Measurements from ENCODE around the gene REEP6. TPM values are rescaled to one million over a fixed set of nuclear protein-coding genes. Genes with fewer than 3 reads are reported as not detected.

Gene REEP6
- total and polyA plus RNA-seq, 11 donors, result 1.9 to 6.0 (median 3.6) TPM

- no peak overlapping the region for H3K27ac ChIP-seq
- 31 to 38% (median 36%) methylated on average over 29 to 39 of the region's 39 CpGs for WGBS, 4 donors
- no peak for ATAC-seq
- H3K36me3 ChIP-seq, result no peaks in the 10 kb centered on the region
- H3K4me3 ChIP-seq, result no peak overlapping the region
- H3K27me3 ChIP-seq, result peaks cover 65 to 100% (median 91%) of the 10 kb centered on the region in 9 donors
- peak in 1 of 5 donors; percentile 48 for DNase-seq
- TF ChIP-seq CTCF (IDR thresholded peaks at IDR 0.05) (no peak), POLR2A (IDR thresholded peaks at IDR 0.05) (no peak)
- H3K4me1 ChIP-seq, result peaks cover 0 to 52% (median 20%) of the 10 kb centered on the region in 12 donors
- intact Hi-C loops (cut with DNase I), result loop anchor here in 1 of 10 donors (10.0 kb wide), 1 partner anchor 137 kb away; no protein-coding TSS in a partner anchor
- H3K9me3 ChIP-seq, result no peaks in the 10 kb centered on the region
Measured at GRCh38 chr19:1451916-1452801, 38.8 kb upstream of the REEP6 start.

- H3K9me3 ChIP-seq, result no peaks in the 10 kb centered on the region
- no peak for ATAC-seq
- peaks cover 65 to 98% (median 88%) of the 10 kb centered on the region in 9 donors for H3K27me3 ChIP-seq
- WGBS, 4 donors, result 59 to 70% (median 65%) methylated on average over 12 to 30 of the region's 30 CpGs
- no peak for DNase-seq
- H3K4me1 ChIP-seq, result peaks cover 0 to 53% (median 20%) of the 10 kb centered on the region in 12 donors
- H3K27ac ChIP-seq, result no peak overlapping the region
- H3K36me3 ChIP-seq, result no peaks in the 10 kb centered on the region
- no peak overlapping the region for H3K4me3 ChIP-seq
- TF ChIP-seq CTCF (IDR thresholded peaks at IDR 0.05), result no peak
- TF ChIP-seq POLR2A (IDR thresholded peaks at IDR 0.05), result no peak
- intact Hi-C loops (cut with DNase I), result loop anchor here in 1 of 10 donors (10.0 kb wide), 1 partner anchor 138 kb away; no protein-coding TSS in a partner anchor
Measured at GRCh38 chr19:1452802-1453524, 38.0 kb upstream of the REEP6 start.

GRCh38 chr19:1453525-1454364 is 37.2 kb upstream of the REEP6 start:
- no peak for TF ChIP-seq CTCF (IDR thresholded peaks at IDR 0.05)
- no peak for TF ChIP-seq POLR2A (IDR thresholded peaks at IDR 0.05)
- Histone ChIP-seq H3K9me3 (no peaks in the 10 kb centered on the region), H3K27me3 (peaks cover 62 to 96% (median 81%) of the 10 kb centered on the region in 9 donors), H3K36me3 (no peaks in the 10 kb centered on the region), H3K4me3 (no peak overlapping the region), H3K27ac (no peak overlapping the region), H3K4me1 (peaks cover 0 to 53% (median 20%) of the 10 kb centered on the region in 12 donors)
- WGBS, 4 donors, result 11 to 28% (median 17%) methylated on average over 16 to 33 of the region's 33 CpGs
- peak in 2 of 4 donors; percentile 5 to 43 for ATAC-seq
- DNase-seq, result peak in 1 of 5 donors; percentile 65
- intact Hi-C loops (cut with DNase I), result loop anchor here in 1 of 10 donors (10.0 kb wide), 1 partner anchor 139 kb away; no protein-coding TSS in a partner anchor
